ENCODE results near the gene ADA. TPM values are rescaled to one million over a fixed set of nuclear protein-coding genes. Genes with fewer than 3 reads are reported as not detected.

ADA gene
- polyA plus RNA-seq, 1 of the 3 experiments (the other 2 are of a cell fraction) = 25.7 TPM

DNA sequence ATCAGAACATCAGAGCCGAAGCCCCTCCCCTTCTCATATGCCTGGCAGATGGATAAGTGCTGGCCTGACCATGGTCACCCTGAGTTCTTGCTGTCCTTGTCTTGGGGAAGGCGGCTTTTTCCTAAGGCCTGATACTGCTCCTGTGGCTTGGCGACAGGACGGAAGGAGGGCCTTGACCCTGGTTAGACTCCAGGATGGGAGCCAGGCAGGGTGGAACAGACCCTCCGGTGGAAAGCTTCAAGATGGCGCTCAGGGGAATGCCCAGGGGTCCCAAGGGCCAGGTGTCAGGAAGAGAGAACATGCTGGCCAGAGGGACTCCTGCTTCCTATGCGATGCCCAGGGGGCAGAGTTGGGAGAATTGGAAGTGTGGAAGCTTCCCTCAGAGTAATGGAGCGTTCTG is 29.6 kb downstream of the ADA start:
- Histone ChIP-seq H3K27ac (ENCODE audit: low read depth in 2 of 2, low read length in 1 of 2) (no peak overlapping the region), H3K79me2 (ENCODE audit: insufficient read depth) (no peaks in the 10 kb centered on the region), H3K9me3 (no peaks in the 10 kb centered on the region), H3K9me2 (no peaks in the 10 kb centered on the region), H3K4me3 (ENCODE audit: low read depth in 2 of 2, low read length in 1 of 2) (no peak overlapping the region), H3K4me2 (no peak overlapping the region), H3K27me3 (ENCODE audit: insufficient read depth) (no peaks in the 10 kb centered on the region), H3F3A (replicated peaks; ENCODE audit: insufficient read depth) (no peaks in the 10 kb centered on the region), H3K9ac (no peak overlapping the region), H3K36me3 (replicated peaks in 1 of 2; ENCODE audit: control insufficient read depth in 1 of 2, insufficient read depth in 2 of 2, low read length in 1 of 2) (peaks cover 12 to 34% of the 10 kb centered on the region in 2 experiments), H2AFZ (ENCODE audit: low read depth) (no peak overlapping the region), H3K4me1 (ENCODE audit: control insufficient read depth in 1 of 2, insufficient read depth in 2 of 2, low read depth in 1 of 2, low read length in 1 of 2) (no peaks in the 10 kb centered on the region), H4K20me1 (ENCODE audit: insufficient read depth) (no peaks in the 10 kb centered on the region)
- no peak for DNase-seq
- ChIA-PET POLR2A (no interaction called here), CTCF (interaction anchor here (1.0 to 1.3 kb wide), 2 partner anchors 10 to 12 kb away, joined by 3 to 4 read pairs; no protein-coding TSS in a partner anchor)
- 98% methylated on average over 6 of the region's 8 CpGs for WGBS (ENCODE audit: low lambda C conversion rate)
- no peak for TF ChIP-seq YY1 (IDR thresholded peaks at IDR 0.05; ENCODE audit: low read depth)
- TF ChIP-seq, protein P1, sequence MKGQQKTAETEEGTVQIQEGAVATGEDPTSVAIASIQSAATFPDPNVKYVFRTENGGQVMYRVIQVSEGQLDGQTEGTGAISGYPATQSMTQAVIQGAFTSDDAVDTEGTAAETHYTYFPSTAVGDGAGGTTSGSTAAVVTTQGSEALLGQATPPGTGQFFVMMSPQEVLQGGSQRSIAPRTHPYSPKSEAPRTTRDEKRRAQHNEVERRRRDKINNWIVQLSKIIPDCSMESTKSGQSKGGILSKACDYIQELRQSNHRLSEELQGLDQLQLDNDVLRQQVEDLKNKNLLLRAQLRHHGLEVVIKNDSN (IDR thresholded peaks at IDR 0.05; ENCODE audit: borderline replicate concordance, low read depth) = no peak

DNA sequence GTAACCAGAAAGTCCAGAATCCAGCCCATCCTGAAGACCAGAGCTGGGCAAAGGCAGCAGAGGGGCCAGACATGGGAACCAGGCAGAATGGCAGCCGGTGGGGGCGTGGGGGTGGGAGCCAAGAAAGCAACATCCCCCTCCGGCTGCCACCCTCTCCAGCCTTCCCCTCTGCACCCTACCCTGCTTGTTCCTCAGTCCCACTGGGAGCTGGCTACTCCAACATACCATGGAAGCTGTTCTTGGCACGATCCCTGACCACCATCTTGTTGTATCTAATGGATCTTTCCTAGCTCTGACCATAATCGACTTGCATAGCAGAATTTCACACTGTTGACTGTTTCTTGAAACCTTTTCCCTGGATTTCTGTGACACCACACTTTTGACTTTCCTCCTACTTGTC is 30.2 kb downstream of the ADA start:
- Histone ChIP-seq H3K27me3 (ENCODE audit: insufficient read depth) (no peaks in the 10 kb centered on the region), H3K36me3 (replicated peaks in 1 of 2; ENCODE audit: control insufficient read depth in 1 of 2, insufficient read depth in 2 of 2, low read length in 1 of 2) (peaks cover 12 to 40% of the 10 kb centered on the region in 2 experiments), H3F3A (replicated peaks; ENCODE audit: insufficient read depth) (no peaks in the 10 kb centered on the region), H2AFZ (ENCODE audit: low read depth) (no peak overlapping the region), H3K79me2 (ENCODE audit: insufficient read depth) (no peaks in the 10 kb centered on the region), H3K27ac (ENCODE audit: low read depth in 2 of 2, low read length in 1 of 2) (no peak overlapping the region), H3K9me3 (no peaks in the 10 kb centered on the region), H3K4me2 (no peak overlapping the region), H4K20me1 (ENCODE audit: insufficient read depth) (no peaks in the 10 kb centered on the region), H3K4me1 (ENCODE audit: control insufficient read depth in 1 of 2, insufficient read depth in 2 of 2, low read depth in 1 of 2, low read length in 1 of 2) (no peaks in the 10 kb centered on the region), H3K4me3 (ENCODE audit: low read depth in 2 of 2, low read length in 1 of 2) (no peak overlapping the region), H3K9me2 (no peaks in the 10 kb centered on the region), H3K9ac (no peak overlapping the region)
- 95% methylated on average over 5 of the region's 5 CpGs for WGBS (ENCODE audit: low lambda C conversion rate)
- POLR2A ChIA-PET = no interaction called here
- TF ChIP-seq FOXJ3 (CRISPR knock-in tag; IDR thresholded peaks at IDR 0.05) = no peak
- TF ChIP-seq GABPA (IDR thresholded peaks at IDR 0.05; ENCODE audit: low read depth) = no peak
- TF ChIP-seq SIN3A (IDR thresholded peaks at IDR 0.05; ENCODE audit: borderline replicate concordance, low read depth, low read length) = no peak
- TF ChIP-seq ELF1 (IDR thresholded peaks at IDR 0.05) = no peak
- TF ChIP-seq EP300 (IDR thresholded peaks at IDR 0.05; ENCODE audit: borderline replicate concordance in 1 of 2, low read depth in 1 of 2, low read length in 1 of 2) = no peak
- TF ChIP-seq NRF1 (IDR thresholded peaks at IDR 0.05; ENCODE audit: low read depth, low read length) = no peak
- TF ChIP-seq MAX (IDR thresholded peaks at IDR 0.05; ENCODE audit: low read depth) = no peak
- no peak for TF ChIP-seq FOSL2 (IDR thresholded peaks at IDR 0.05; ENCODE audit: borderline replicate concordance, low read depth)
- DNase-seq = no peak
- CTCF ChIA-PET = interaction anchor here (1.0 to 1.3 kb wide), 2 partner anchors 11 kb away, joined by 3 to 4 read pairs; no protein-coding TSS in a partner anchor

DNA sequence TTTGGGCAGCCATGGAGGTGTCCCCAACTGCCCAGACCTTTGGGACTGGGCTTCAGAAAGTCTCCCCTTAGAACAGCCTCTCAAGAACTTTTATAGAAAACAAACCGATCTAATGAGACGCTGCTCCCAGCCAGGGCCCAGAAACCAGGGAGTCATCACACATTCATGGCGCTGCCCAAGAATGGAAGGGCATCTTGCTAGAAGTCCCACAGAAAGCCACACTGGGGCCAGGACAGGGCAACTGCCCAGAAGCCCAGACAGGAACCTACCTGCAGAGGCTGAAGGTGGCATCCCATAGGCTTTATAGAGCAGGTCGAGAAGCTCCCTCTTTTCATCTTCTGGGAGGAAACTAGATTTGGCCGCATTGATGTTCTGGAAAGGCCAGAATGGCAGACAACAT is 31.5 kb downstream of the ADA start:
- 86% methylated on average over 3 of the region's 5 CpGs for WGBS (ENCODE audit: low lambda C conversion rate)
- H3F3A ChIP-seq (replicated peaks; ENCODE audit: insufficient read depth) = no peaks in the 10 kb centered on the region
- no peak overlapping the region for H2AFZ ChIP-seq (ENCODE audit: low read depth)
- no peak overlapping the region for H3K27ac ChIP-seq (ENCODE audit: low read depth in 2 of 2, low read length in 1 of 2)
- H3K9ac ChIP-seq = no peak overlapping the region
- H3K4me2 ChIP-seq = no peak overlapping the region
- H3K79me2 ChIP-seq (ENCODE audit: insufficient read depth) = no peaks in the 10 kb centered on the region
- POLR2A ChIA-PET = no interaction called here
- DNase-seq = no peak
- no peaks in the 10 kb centered on the region for H3K27me3 ChIP-seq (ENCODE audit: insufficient read depth)
- H3K4me1 ChIP-seq (ENCODE audit: control insufficient read depth in 1 of 2, insufficient read depth in 2 of 2, low read depth in 1 of 2, low read length in 1 of 2) = no peaks in the 10 kb centered on the region
- H3K9me3 ChIP-seq = no peaks in the 10 kb centered on the region
- H3K36me3 ChIP-seq (replicated peaks in 1 of 2; ENCODE audit: control insufficient read depth in 1 of 2, insufficient read depth in 2 of 2, low read length in 1 of 2) = peaks cover 12 to 49% of the 10 kb centered on the region in 2 experiments
- no peak overlapping the region for H3K4me3 ChIP-seq (ENCODE audit: low read depth in 2 of 2, low read length in 1 of 2)
- no peaks in the 10 kb centered on the region for H4K20me1 ChIP-seq (ENCODE audit: insufficient read depth)
- CTCF ChIA-PET = interaction anchor here (1.0 kb wide), 1 partner anchor 63 kb away, joined by 3 read pairs; no protein-coding TSS in a partner anchor
- H3K9me2 ChIP-seq = no peaks in the 10 kb centered on the region
- TF ChIP-seq NFIC (IDR thresholded peaks at IDR 0.05; ENCODE audit: borderline replicate concordance) (no peak), GATA2 (CRISPR knock-in tag; IDR thresholded peaks at IDR 0.05) (no peak), SIN3A (IDR thresholded peaks at IDR 0.05; ENCODE audit: borderline replicate concordance, low read depth, low read length) (no peak), TAF1 (IDR thresholded peaks at IDR 0.05; ENCODE audit: borderline replicate concordance, low read depth, low read length) (no peak), RFX5 (IDR thresholded peaks at IDR 0.05; ENCODE audit: low read length) (no peak)
- TF ChIP-seq, protein P2, sequence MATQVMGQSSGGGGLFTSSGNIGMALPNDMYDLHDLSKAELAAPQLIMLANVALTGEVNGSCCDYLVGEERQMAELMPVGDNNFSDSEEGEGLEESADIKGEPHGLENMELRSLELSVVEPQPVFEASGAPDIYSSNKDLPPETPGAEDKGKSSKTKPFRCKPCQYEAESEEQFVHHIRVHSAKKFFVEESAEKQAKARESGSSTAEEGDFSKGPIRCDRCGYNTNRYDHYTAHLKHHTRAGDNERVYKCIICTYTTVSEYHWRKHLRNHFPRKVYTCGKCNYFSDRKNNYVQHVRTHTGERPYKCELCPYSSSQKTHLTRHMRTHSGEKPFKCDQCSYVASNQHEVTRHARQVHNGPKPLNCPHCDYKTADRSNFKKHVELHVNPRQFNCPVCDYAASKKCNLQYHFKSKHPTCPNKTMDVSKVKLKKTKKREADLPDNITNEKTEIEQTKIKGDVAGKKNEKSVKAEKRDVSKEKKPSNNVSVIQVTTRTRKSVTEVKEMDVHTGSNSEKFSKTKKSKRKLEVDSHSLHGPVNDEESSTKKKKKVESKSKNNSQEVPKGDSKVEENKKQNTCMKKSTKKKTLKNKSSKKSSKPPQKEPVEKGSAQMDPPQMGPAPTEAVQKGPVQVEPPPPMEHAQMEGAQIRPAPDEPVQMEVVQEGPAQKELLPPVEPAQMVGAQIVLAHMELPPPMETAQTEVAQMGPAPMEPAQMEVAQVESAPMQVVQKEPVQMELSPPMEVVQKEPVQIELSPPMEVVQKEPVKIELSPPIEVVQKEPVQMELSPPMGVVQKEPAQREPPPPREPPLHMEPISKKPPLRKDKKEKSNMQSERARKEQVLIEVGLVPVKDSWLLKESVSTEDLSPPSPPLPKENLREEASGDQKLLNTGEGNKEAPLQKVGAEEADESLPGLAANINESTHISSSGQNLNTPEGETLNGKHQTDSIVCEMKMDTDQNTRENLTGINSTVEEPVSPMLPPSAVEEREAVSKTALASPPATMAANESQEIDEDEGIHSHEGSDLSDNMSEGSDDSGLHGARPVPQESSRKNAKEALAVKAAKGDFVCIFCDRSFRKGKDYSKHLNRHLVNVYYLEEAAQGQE (IDR thresholded peaks at IDR 0.05; ENCODE audit: low read depth, low read length) = no peak
- TF ChIP-seq, protein P1 (IDR thresholded peaks at IDR 0.05; ENCODE audit: borderline replicate concordance, low read depth) = no peak

All from SK-N-SH (cell line).